ENCODE results near the gene AKNA.

- TF ChIP-seq GATA3 (IDR thresholded peaks at IDR 0.05; ENCODE audit: low read depth, low read length) (no peak), GATA2 (IDR thresholded peaks at IDR 0.05; ENCODE audit: low read depth, low read length) (no peak)
Observed at GRCh38 chr9:114300846-114301797, 86.7 kb downstream of the AKNA start.

All from SH-SY5Y (cell line).